ENCODE measurements around the gene C1QTNF1.

GRCh38 chr17:79046916-79047280, 22.9 kb downstream of the C1QTNF1 start:
- no peak for TF ChIP-seq CTCF (optimal IDR thresholded peaks at IDR 0.05 in 1 of 3, IDR thresholded peaks at IDR 0.05 in 1 of 3, conservative IDR thresholded peaks at IDR 0.05 in 1 of 3; ENCODE audit: extremely low read depth in 1 of 3, insufficient read depth in 2 of 3, low read length in 3 of 3)
- no peak for TF ChIP-seq EZH2 (IDR thresholded peaks at IDR 0.05; ENCODE audit: low read length)
